HepG2 (cell line): ENCODE data around the gene ZNF207. TPM values are rescaled to one million over a fixed set of nuclear protein-coding genes. Genes with fewer than 3 reads are reported as not detected.

ENCODE experiments used
- ATAC-seq: fragments of 200-7000 bp; cut with Tn5 transposase; 3 replicates; pipeline ENCODE4 v1.9.1; 2020; ENCODE audit warnings: mild to moderate bottlenecking, moderate library complexity
- BruUV-seq: library from RNA; stranded (reverse); fragments of 400-500 nt; replicated peaks from 2 replicates; lab custom pipeline; 2021; lab: Mats Ljungman, UMichigan
- CTCF ChIA-PET: fragments of 300-600 bp; formaldehyde crosslinking; extraction: SDS; loops from one replicate; lab custom pipeline; 2021; ENCODE audit warnings: low total read pairs, inconsistent platforms, low intra/inter-chr PET ratio; lab: Yijun Ruan, JAX
- POLR2A ChIA-PET: fragments of 350-600 bp; sonication (Branson Sonifier 250); formaldehyde crosslinking; loops from one replicate; lab custom pipeline; 2020; ENCODE audit warnings: antibody characterized with exemption, inconsistent platforms; lab: Yijun Ruan, JAX
- DNase-seq: peaks from one replicate; pipeline ENCODE4 v3.0.0-alpha.2; 2015; ENCODE audit warnings: low spot score
- FAIRE-seq: peaks from 3 replicates; lab custom pipeline; 2011; peaks lifted over from hg19 to GRCh38; lab: Jason Lieb, UNC
- H2AFZ ChIP-seq: one replicate; pipeline ENCODE4 v1.6.1; 2011; ENCODE audit warnings: low read length, inconsistent platforms
- H3K27ac ChIP-seq: fragments of 300-600 bp; 3 replicates; pipeline ENCODE4 v1.8.0; 2011; ENCODE audit warnings: mixed run types, mild to moderate bottlenecking, mixed read lengths, low read length, inconsistent platforms; ENCODE audit not compliant: insufficient read depth; ENCODE audit errors: extremely low read length
- H3K27me3 ChIP-seq, 2 experiments: fragments of 200-600 bp in 1 of 2; 2 replicates in 1 of 2; 3 replicates in 1 of 2; pipeline versions ENCODE4 v1.6.0 to v1.8.0; 2011; ENCODE audit warnings: low read length in 2 of 2, mild to moderate bottlenecking in 2 of 2, moderate library complexity in 2 of 2, inconsistent platforms in 1 of 2; ENCODE audit not compliant: insufficient read depth in 2 of 2, control insufficient read depth in 1 of 2
- H3K36me3 ChIP-seq, 2 experiments: fragments of 200-600 bp in 1 of 2; replicated peaks in 1 of 2; 2 replicates in 1 of 2; 3 replicates in 1 of 2; pipeline versions ENCODE4 v1.5.1 to v1.8.0; 2011; ENCODE audit warnings: low read length in 2 of 2, inconsistent platforms in 1 of 2; ENCODE audit not compliant: insufficient read depth in 2 of 2, control insufficient read depth in 1 of 2
- H3K4me1 ChIP-seq: 2 replicates; pipeline ENCODE4 v1.5.1; 2012; ENCODE audit warnings: low read length, inconsistent platforms; ENCODE audit not compliant: insufficient read depth
- H3K4me2 ChIP-seq: 2 replicates; pipeline ENCODE4 v1.6.0; 2011; ENCODE audit warnings: low read depth, low read length, inconsistent platforms
- H3K4me3 ChIP-seq, 3 experiments: fragments of 200-600 bp in 1 of 3; sonication (generic), shearing (Covaris generic) in 1 of 3; replicated peaks in 1 of 3; 2 replicates each; pipeline ENCODE4 v1.5.1; 2011 to 2016; ENCODE audit warnings: low read length in 3 of 3, inconsistent platforms in 2 of 3, low read depth in 2 of 3, mild to moderate bottlenecking in 2 of 3, control low read depth in 1 of 3, mixed read lengths in 1 of 3; ENCODE audit not compliant: insufficient read depth in 1 of 3
- H3K79me2 ChIP-seq: one replicate; pipeline ENCODE4 v1.6.1; 2011; ENCODE audit warnings: low read length, inconsistent platforms; ENCODE audit not compliant: insufficient read depth
- H3K9ac ChIP-seq: 2 replicates; pipeline ENCODE4 v1.6.0; 2011; ENCODE audit warnings: mild to moderate bottlenecking, low read depth, low read length, inconsistent platforms; ENCODE audit not compliant: insufficient read depth
- H3K9me3 ChIP-seq: 2 replicates; pipeline ENCODE4 v1.5.1; 2012; ENCODE audit warnings: mild to moderate bottlenecking, low read length
- H4K20me1 ChIP-seq: 2 replicates; pipeline ENCODE4 v1.6.0; 2011; ENCODE audit warnings: inconsistent platforms, mild to moderate bottlenecking, low read length, moderate library complexity; ENCODE audit not compliant: insufficient read depth
- ARNT2 ChIP-seq: sonication (generic); formaldehyde crosslinking; IDR thresholded peaks from 2 replicates; pipeline ENCODE4 v1.8.0; 2022; ENCODE audit warnings: mild to moderate bottlenecking, low read depth, missing genetic modification reagents, moderate library complexity
- BRD4 ChIP-seq: sonication (generic); formaldehyde crosslinking; IDR thresholded peaks from 2 replicates; pipeline ENCODE4 v1.4.0; 2020; ENCODE audit warnings: missing genetic modification reagents
- FOXK1 ChIP-seq: sonication (generic); formaldehyde crosslinking; IDR thresholded peaks from 2 replicates; pipeline ENCODE4 v1.4.0; 2020; ENCODE audit warnings: low read depth, missing genetic modification reagents, borderline replicate concordance
- IRF2 ChIP-seq: IDR thresholded peaks from 2 replicates; pipeline ENCODE4 v1.6.1; 2018; ENCODE audit warnings: missing genetic modification reagents, missing compliant biosample characterization
- KDM5A ChIP-seq: fragments of 200-600 bp; sonication (generic); IDR thresholded peaks from 2 replicates; pipeline ENCODE4 v1.7.0; 2018; ENCODE audit warnings: antibody characterized with exemption, mild to moderate bottlenecking, low read length, borderline replicate concordance
- RAD21 ChIP-seq: fragments of 450-650 bp; formaldehyde crosslinking; IDR thresholded peaks from 2 replicates; pipeline ENCODE4 v1.5.0; 2020; ENCODE audit warnings: mild to moderate bottlenecking
- RARA ChIP-seq: IDR thresholded peaks from 2 replicates; pipeline ENCODE4 v1.6.1; 2016; ENCODE audit warnings: missing genetic modification reagents, missing compliant biosample characterization
- SNAI1 ChIP-seq: sonication (generic); formaldehyde crosslinking; IDR thresholded peaks from 2 replicates; pipeline ENCODE4 v1.5.0; 2020; ENCODE audit warnings: mild to moderate bottlenecking, missing genetic modification reagents, borderline replicate concordance
- TCF7 ChIP-seq: sonication (generic); IDR thresholded peaks from 2 replicates; pipeline ENCODE4 v1.6.1; 2016; ENCODE audit warnings: antibody characterized with exemption, low read depth
- ZNF251 ChIP-seq: sonication (generic); formaldehyde crosslinking; IDR thresholded peaks from 2 replicates; pipeline ENCODE4 v1.9.0; 2021; ENCODE audit warnings: mild to moderate bottlenecking, missing genetic modification reagents
- ZNF75D ChIP-seq: sonication (generic); formaldehyde crosslinking; IDR thresholded peaks from 2 replicates; pipeline ENCODE4 v1.8.1; 2023; ENCODE audit warnings: missing genetic modification reagents, mild to moderate bottlenecking, borderline replicate concordance
- WGBS: methylation state at CpG from one replicate; pipeline ENCODE4 v1.1.6; 2017; ENCODE audit warnings: low lambda C conversion rate; 5-methylcytosine and 5-hydroxymethylcytosine counted together
- in situ Hi-C: cut with HindIII; loops from 2 replicates; pipeline ENCODE4 v1.10.0; 2017; ENCODE audit warnings: low pct_unique_long_range_greater_than_20kb; ENCODE audit not compliant: extremely low pct_ligation_motif_present
- intact Hi-C: fragments of 100-400 bp; cut with micrococcal nuclease; formaldehyde crosslinking; loops from one replicate; pipeline ENCODE4 v1.10.0; 2022; ENCODE audit not compliant: unreplicated experiment
- polyA plus RNA-seq, 8 experiments: library from polyadenylated mRNA; depleted of rRNA in 3 of 8; stranded (reverse) in 7 of 8; unstranded in 1 of 8; fragments of >200 nt; fragmentation: Illumina TruSeq in 4 of 8; extraction: Trizol in 4 of 8; gene quantifications; 2 replicates each; pipeline versions ENCODE4 v1.2.1 to v1.2.3, GENCODE V29; 2011 to 2016; ENCODE audit warnings: low read depth in 4 of 8, missing spikeins in 1 of 8, mixed read lengths in 1 of 8; ENCODE audit not compliant: insufficient read depth in 1 of 8
- total RNA-seq, 5 experiments: library from RNA; depleted of rRNA; stranded (reverse); fragments of >200 nt; fragmentation: Illumina TruSeq; extraction: Trizol; gene quantifications; 2 replicates each; pipeline ENCODE4 v1.2.3, GENCODE V29; 2016; ENCODE audit warnings: low read depth in 1 of 5
- TF ChIP-seq, protein P1 (sequence below): sonication (generic); formaldehyde crosslinking; IDR thresholded peaks from 2 replicates; pipeline ENCODE4 v1.9.0; 2021; ENCODE audit warnings: missing genetic modification reagents, mild to moderate bottlenecking, borderline replicate concordance
- TF ChIP-seq, protein P2 (sequence below): sonication (generic); formaldehyde crosslinking; IDR thresholded peaks from 2 replicates; pipeline ENCODE4 v1.5.0; 2020; ENCODE audit warnings: mild to moderate bottlenecking, missing genetic modification reagents, moderate library complexity
- TF ChIP-seq, protein P3 (sequence below): sonication (generic); formaldehyde crosslinking; IDR thresholded peaks from 2 replicates; pipeline ENCODE4 v1.8.0; 2022; ENCODE audit warnings: mild to moderate bottlenecking, missing genetic modification reagents; ENCODE audit not compliant: insufficient replicate concordance
- TF ChIP-seq, protein P4 (sequence below): sonication (generic); formaldehyde crosslinking; IDR thresholded peaks from 2 replicates; pipeline ENCODE4 v1.4.0; 2020; ENCODE audit warnings: missing genetic modification reagents, low read depth, mild to moderate bottlenecking, borderline replicate concordance

ZNF207 gene
- total and polyA plus RNA-seq, 2 of the 13 experiments (the other 11 are each of a cell fraction or from before 2014, with no cell fraction given), result 150 to 164 TPM

DNA sequence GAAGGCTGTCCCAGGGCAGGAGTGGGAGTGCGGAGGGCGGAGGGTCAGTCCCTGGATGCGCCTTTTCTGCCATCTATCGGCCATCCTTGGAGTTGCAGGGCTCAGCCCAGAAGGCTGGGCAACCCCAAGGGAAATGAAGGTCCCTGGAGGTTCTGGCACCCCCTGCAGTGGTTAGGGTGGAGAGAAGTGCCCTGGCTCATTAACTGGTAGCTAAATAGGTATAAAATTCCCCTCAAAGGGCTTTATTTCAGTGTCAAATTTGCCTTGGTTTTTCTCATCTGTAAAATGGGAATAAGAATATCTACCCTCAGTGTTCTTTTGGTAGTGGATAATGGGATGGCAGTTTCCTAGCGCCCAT, 30.4 kb upstream of the ZNF207 start:
- H3K4me1 ChIP-seq, result peaks cover 73% of the 10 kb centered on the region
- H3K9me3 ChIP-seq, result no peaks in the 10 kb centered on the region
- POLR2A ChIA-PET, result no interaction called here
- no peak overlapping the region for H2AFZ ChIP-seq
- H3K27ac ChIP-seq, result no peak overlapping the region
- no peak overlapping the region for H3K4me3 ChIP-seq
- no peaks in the 10 kb centered on the region for H4K20me1 ChIP-seq
- in situ Hi-C loops, result no loop called here
- peaks cover 3 to 9% of the 10 kb centered on the region in 2 experiments; a peak in 4 of 5 replicates for H3K27me3 ChIP-seq
- H3K79me2 ChIP-seq, result no peaks in the 10 kb centered on the region
- ATAC-seq (peak; percentile 70), DNase-seq (peak; percentile 59), FAIRE-seq (peak; percentile 67)
- intact Hi-C loops, result loop anchor here (1.0 kb wide), 1 partner anchor 66 kb away; no protein-coding TSS in a partner anchor
- BruUV-seq, result no TSS peak
- H3K9ac ChIP-seq, result no peak overlapping the region
- CTCF ChIA-PET, result interaction anchor here (1.2 to 2.5 kb wide), 2 partner anchors 32 to 67 kb away, joined by 3 to 37 read pairs; no protein-coding TSS in a partner anchor
- H3K4me2 ChIP-seq, result no peak overlapping the region
- WGBS, result 25% methylated on average over 4 of the region's 5 CpGs
- H3K36me3 ChIP-seq, result no peaks in the 10 kb centered on the region
- TF ChIP-seq, protein P1, sequence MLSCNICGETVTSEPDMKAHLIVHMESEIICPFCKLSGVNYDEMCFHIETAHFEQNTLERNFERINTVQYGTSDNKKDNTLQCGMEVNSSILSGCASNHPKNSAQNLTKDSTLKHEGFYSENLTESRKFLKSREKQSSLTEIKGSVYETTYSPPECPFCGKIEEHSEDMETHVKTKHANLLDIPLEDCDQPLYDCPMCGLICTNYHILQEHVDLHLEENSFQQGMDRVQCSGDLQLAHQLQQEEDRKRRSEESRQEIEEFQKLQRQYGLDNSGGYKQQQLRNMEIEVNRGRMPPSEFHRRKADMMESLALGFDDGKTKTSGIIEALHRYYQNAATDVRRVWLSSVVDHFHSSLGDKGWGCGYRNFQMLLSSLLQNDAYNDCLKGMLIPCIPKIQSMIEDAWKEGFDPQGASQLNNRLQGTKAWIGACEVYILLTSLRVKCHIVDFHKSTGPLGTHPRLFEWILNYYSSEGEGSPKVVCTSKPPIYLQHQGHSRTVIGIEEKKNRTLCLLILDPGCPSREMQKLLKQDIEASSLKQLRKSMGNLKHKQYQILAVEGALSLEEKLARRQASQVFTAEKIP (CRISPR knock-in tag), result no peak
- TF ChIP-seq ZNF251 (no peak), BRD4 (no peak), RARA (CRISPR knock-in tag) (no peak), FOXK1 (CRISPR knock-in tag) (0 out of 2 replicates have a peak, but pooled peaks have one; percentile 23), KDM5A (no peak), RAD21 (peak; percentile 94), ARNT2 (CRISPR knock-in tag) (no peak), ZNF75D (no peak), IRF2 (CRISPR knock-in tag) (no peak), SNAI1 (no peak), TCF7 (no peak)
- TF ChIP-seq, protein P2, sequence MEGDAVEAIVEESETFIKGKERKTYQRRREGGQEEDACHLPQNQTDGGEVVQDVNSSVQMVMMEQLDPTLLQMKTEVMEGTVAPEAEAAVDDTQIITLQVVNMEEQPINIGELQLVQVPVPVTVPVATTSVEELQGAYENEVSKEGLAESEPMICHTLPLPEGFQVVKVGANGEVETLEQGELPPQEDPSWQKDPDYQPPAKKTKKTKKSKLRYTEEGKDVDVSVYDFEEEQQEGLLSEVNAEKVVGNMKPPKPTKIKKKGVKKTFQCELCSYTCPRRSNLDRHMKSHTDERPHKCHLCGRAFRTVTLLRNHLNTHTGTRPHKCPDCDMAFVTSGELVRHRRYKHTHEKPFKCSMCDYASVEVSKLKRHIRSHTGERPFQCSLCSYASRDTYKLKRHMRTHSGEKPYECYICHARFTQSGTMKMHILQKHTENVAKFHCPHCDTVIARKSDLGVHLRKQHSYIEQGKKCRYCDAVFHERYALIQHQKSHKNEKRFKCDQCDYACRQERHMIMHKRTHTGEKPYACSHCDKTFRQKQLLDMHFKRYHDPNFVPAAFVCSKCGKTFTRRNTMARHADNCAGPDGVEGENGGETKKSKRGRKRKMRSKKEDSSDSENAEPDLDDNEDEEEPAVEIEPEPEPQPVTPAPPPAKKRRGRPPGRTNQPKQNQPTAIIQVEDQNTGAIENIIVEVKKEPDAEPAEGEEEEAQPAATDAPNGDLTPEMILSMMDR (CRISPR knock-in tag), result peak; percentile 94
- TF ChIP-seq, protein P3, sequence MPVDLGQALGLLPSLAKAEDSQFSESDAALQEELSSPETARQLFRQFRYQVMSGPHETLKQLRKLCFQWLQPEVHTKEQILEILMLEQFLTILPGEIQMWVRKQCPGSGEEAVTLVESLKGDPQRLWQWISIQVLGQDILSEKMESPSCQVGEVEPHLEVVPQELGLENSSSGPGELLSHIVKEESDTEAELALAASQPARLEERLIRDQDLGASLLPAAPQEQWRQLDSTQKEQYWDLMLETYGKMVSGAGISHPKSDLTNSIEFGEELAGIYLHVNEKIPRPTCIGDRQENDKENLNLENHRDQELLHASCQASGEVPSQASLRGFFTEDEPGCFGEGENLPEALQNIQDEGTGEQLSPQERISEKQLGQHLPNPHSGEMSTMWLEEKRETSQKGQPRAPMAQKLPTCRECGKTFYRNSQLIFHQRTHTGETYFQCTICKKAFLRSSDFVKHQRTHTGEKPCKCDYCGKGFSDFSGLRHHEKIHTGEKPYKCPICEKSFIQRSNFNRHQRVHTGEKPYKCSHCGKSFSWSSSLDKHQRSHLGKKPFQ (CRISPR knock-in tag), result no peak
- TF ChIP-seq, protein P4, sequence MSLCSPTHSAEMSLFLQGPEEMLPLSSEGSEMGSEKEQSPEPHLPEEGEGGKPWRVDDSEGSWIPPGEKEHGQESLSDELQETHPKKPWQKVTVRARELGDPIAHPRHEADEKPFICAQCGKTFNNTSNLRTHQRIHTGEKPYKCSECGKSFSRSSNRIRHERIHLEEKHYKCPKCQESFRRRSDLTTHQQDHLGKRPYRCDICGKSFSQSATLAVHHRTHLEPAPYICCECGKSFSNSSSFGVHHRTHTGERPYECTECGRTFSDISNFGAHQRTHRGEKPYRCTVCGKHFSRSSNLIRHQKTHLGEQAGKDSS (CRISPR knock-in tag), result peak; percentile 34; the same call in 1 of the 2 replicates
